Left lung (tissue), 10 donors: ENCODE measurements around the gene SLC23A1. TPM values are rescaled to one million over a fixed set of nuclear protein-coding genes. Genes with fewer than 3 reads are reported as not detected.

Source experiments
- ATAC-seq: fragments of 200-7000 bp; cut with Tn5 transposase; one replicate; pipeline ENCODE4 v1.9.1; 2020; ENCODE audit warnings: moderate library complexity
- DNase-seq, 4 donors: peaks; one replicate each; pipeline ENCODE4 v3.0.0-alpha.2; 2013 to 2020
- H3K27ac ChIP-seq, 2 donors: fragments of 200-600 bp; sonication (generic) in 1 of 2; one replicate each; pipeline versions ENCODE4 v1.5.0 to v1.8.0; 2020 to 2021
- H3K27me3 ChIP-seq, 2 donors: fragments of 200-600 bp; sonication (generic) in 1 of 2; one replicate each; pipeline versions ENCODE4 v1.5.0 to v1.8.0; 2020 to 2021
- H3K36me3 ChIP-seq, 2 donors: fragments of 200-600 bp; sonication (generic) in 1 of 2; one replicate each; pipeline versions ENCODE4 v1.5.0 to v1.8.0; 2020 to 2021
- H3K4me1 ChIP-seq, 2 donors: fragments of 200-600 bp; one replicate each; pipeline ENCODE4 v1.8.0; 2021
- H3K4me3 ChIP-seq, 2 donors: fragments of 200-600 bp; sonication (generic) in 1 of 2; one replicate each; pipeline versions ENCODE4 v1.5.0 to v1.8.0; 2020 to 2021; ENCODE audit warnings: mild to moderate bottlenecking in 1 of 2
- H3K9me3 ChIP-seq, 2 donors: fragments of 200-600 bp; sonication (generic) in 1 of 2; one replicate each; pipeline versions ENCODE4 v1.5.0 to v1.8.0; 2020 to 2021
- intact Hi-C, 2 donors: fragments of 100-400 bp; cut with DNase I; formaldehyde crosslinking; loops; one replicate each; pipeline versions ENCODE4 v1.11.2 to v1.14.2; 2022
- polyA plus RNA-seq, 6 donors: library from polyadenylated mRNA; unstranded; fragments of 120-200 nt; gene quantifications; one replicate each; pipeline ENCODE4 v1.2.1, GENCODE V29; 2013; ENCODE audit not compliant: insufficient read length in 6 of 6
- total RNA-seq, 2 donors: library from RNA; stranded (reverse); fragmentation: NEBNext Ultra II Directional; extraction: Animal tissue kit (Norgen Biotek cat#: 25700); gene quantifications; one replicate each; pipeline ENCODE4 v1.2.1, GENCODE V29; 2021
- TF ChIP-seq, protein P1 (sequence below), 2 donors: fragments of 200-600 bp; sonication (generic) in 1 of 2; IDR thresholded peaks; one replicate each; pipeline versions ENCODE4 v1.5.0 to v1.8.0; 2021; ENCODE audit warnings: antibody characterized with exemption in 2 of 2
- donor health status: DM: no; HTN: yes; CAD: no.
- donor health status: DM: no; HTN: no; CAD: no.

SLC23A1 gene
- total and polyA plus RNA-seq, 8 donors, result 0.70 to 2.2 (median 1.5) TPM; not detected in 1

DNA sequence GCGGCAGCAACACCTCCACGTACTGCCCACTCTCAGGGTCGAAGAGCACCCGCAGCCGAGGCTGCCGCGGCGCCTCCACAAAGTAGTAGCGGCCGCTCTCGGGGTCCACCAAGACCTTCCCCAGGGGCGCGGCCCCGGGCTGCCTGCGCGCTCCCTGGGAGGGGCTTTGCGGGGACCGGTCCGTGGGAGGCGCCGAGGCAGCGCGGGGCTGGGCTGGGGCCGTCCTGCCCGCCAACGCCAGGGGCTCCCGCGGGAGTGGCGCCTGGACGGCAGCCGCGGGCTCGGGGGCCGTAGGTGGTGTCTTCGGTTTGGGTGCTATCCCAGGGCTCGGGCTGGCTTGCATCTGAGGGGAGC, 9.2 kb upstream of the SLC23A1 start:
- Histone ChIP-seq H3K27ac (no peak overlapping the region), H3K4me3 (peak overlapping the region; percentile 35 to 67), H3K36me3 (no peaks in the 10 kb centered on the region), H3K4me1 (peaks cover 15 to 54% of the 10 kb centered on the region in 2 donors), H3K9me3 (no peaks in the 10 kb centered on the region), H3K27me3 (peaks cover 16 to 42% of the 10 kb centered on the region in 2 donors)
- ATAC-seq, result peak; percentile 2
- DNase-seq, result peak in 2 of 4 donors; percentile 5 to 85
- TF ChIP-seq, protein P1, sequence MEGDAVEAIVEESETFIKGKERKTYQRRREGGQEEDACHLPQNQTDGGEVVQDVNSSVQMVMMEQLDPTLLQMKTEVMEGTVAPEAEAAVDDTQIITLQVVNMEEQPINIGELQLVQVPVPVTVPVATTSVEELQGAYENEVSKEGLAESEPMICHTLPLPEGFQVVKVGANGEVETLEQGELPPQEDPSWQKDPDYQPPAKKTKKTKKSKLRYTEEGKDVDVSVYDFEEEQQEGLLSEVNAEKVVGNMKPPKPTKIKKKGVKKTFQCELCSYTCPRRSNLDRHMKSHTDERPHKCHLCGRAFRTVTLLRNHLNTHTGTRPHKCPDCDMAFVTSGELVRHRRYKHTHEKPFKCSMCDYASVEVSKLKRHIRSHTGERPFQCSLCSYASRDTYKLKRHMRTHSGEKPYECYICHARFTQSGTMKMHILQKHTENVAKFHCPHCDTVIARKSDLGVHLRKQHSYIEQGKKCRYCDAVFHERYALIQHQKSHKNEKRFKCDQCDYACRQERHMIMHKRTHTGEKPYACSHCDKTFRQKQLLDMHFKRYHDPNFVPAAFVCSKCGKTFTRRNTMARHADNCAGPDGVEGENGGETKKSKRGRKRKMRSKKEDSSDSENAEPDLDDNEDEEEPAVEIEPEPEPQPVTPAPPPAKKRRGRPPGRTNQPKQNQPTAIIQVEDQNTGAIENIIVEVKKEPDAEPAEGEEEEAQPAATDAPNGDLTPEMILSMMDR (IDR thresholded peaks at IDR 0.05), result no peak
- intact Hi-C loops, result no loop called here

DNA sequence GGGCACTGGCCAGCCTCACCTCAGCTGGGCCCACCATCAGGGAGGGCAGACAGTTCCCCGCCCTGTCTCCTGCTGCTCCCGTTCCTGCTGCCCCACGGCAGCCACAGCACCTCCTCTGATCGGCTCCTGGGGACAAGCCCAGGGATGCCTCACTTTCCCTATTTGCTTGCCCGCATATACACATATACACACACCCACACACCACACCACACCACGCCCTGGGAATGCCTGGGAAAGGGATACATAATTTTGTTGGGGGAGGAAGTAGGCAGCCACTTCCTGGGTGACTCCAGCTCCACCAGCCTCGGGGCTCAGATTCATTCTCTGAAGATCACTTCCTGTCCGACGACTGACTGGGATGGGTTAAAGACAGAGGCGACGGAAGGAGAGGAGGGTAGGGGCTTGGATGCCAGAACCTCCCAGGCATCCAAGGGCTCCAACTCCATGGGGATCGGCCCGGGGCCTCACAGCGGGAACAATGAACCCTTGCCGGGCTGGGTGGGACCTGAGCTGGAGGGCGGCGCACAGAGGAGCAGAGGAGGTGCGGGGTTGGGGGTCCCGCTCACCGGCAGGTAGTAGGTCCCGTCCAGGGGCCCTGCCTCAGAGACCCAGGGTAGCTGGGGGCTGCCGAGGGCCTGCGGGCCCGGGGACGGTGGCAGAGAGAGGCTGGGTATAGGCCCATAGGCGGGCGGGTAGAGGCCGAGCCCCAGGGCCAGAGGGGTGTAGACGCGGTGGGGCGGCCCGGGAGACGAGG, 8.7 kb upstream of the SLC23A1 start:
- ATAC-seq, result no peak
- intact Hi-C loops, result no loop called here
- H3K27me3 ChIP-seq, result peaks cover 16 to 42% of the 10 kb centered on the region in 2 donors

DNA sequence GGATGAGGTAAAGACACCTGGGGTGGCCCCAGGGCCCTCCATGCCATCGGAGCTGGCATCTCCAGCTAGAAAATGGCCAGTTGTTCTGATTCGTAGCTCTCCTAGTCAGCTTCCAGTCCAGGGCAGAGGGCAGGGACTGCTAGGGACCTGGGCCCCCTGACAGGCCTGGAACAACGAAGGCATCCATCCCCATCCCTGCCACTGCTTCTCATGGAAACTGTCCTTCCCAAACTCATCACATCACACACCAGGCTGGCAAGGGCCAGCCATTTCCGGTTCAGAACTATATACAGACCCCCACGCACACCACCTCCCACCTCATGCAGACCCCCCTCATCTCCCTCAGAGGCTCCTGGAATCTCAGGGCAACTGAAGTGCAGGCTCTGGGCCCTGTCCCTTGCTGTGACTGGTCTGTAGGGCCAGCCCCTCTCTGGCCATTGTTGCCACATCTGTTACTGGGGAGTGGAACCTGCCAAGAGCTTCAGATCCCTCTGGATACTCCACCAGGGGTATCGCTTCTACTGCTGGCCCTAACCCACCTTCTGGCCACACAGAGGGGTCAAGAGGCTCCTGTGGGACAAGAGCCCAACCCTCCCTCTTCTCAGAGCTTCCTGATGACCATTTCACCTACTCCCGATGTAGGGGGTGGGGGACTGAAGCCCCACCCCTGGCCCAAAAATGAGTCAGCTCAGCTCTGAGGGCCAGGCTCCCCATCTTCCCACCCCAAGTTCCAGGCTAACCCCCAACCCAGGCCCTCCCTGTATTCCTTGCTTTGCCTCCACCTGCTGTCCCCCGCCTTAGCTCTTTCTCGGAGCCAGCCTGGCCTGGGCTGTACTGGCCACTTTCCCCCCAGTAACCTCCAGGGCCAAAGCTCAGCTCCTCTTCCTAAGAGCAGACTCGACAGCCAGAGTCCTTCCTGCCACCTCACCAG, 7.8 kb upstream of the SLC23A1 start:
- no peak for DNase-seq
- Histone ChIP-seq H3K27ac (peak overlapping the region in 1 of 2 donors; percentile 18), H3K4me3 (no peak overlapping the region), H3K4me1 (peaks cover 15 to 58% of the 10 kb centered on the region in 2 donors), H3K27me3 (peaks cover 16 to 42% of the 10 kb centered on the region in 2 donors), H3K9me3 (no peaks in the 10 kb centered on the region), H3K36me3 (no peaks in the 10 kb centered on the region)
- TF ChIP-seq, protein P1 (IDR thresholded peaks at IDR 0.05), result no peak
- no peak for ATAC-seq
- intact Hi-C loops, result no loop called here

More for the DNA sequence above, 8.7 kb upstream of the SLC23A1 start:
- Histone ChIP-seq H3K4me3 (peak overlapping the region in 1 of 2 donors; percentile 67), H3K4me1 (peaks cover 15 to 54% of the 10 kb centered on the region in 2 donors), H3K36me3 (no peaks in the 10 kb centered on the region), H3K9me3 (no peaks in the 10 kb centered on the region), H3K27ac (no peak overlapping the region)
- no peak for DNase-seq
- TF ChIP-seq, protein P1 (IDR thresholded peaks at IDR 0.05), result no peak

DNA sequence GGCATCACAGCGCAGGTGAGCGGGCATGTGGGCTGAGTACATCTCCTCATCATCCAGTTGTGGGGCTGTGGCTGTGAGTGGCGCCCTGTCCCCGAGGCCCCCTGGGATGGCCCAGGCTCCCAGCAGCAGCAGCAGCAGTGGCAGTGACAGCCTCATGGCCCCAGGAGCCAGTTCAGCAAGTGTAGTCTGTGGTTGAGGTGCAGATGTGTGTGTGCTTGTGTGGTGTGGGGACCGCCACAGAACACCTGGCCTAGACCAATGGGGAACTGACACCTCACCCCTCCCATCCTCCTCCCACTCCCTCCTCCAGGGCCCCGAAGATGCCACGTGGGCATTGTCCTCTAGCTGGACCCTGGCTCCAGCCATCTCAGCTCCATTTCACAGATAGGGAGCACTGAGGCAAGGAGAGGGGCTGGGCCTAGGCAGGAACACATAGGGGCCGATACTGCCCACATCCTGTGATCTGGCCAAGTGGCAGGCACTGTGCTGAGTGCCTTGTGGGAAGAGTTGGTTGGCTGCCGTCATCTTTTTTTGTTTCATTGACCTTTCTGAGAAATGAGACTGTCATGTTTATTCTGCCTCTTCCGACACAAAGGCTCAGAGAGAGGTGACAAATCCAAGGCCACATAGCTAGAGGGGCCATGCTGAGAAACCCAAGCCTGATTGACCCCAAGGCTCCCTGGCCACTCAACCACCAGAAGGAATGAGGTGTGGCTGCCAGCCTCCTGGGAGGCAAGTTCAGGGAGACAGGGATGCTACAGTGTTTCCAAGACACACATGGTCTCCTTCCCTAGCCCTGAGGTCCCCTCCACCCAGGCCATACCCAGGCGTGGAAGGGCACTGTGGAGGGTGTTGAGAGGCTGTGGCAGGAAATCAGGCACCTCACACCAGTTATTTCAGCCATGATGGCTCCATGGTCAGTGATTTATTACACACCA, 6.9 kb upstream of the SLC23A1 start, which contains the start of gene MZB1:
Gene MZB1, minus strand, starts transcription at position 213 of the 938 bp plus-strand sequence. Its CDS starts 57 bp downstream, at position 156.
- no peaks in the 10 kb centered on the region for H3K9me3 ChIP-seq
- TF ChIP-seq, protein P1 (IDR thresholded peaks at IDR 0.05), result no peak
- ATAC-seq, result no peak
- DNase-seq, result no peak
- peaks cover 16 to 34% of the 10 kb centered on the region in 2 donors for H3K27me3 ChIP-seq
- no peak within 1 kb of the TSS for H3K4me3 ChIP-seq
- H3K27ac ChIP-seq, result peak within 1 kb of the TSS in 1 of 2 donors; percentile 18
- peaks cover 15 to 64% of the 10 kb centered on the region in 2 donors for H3K4me1 ChIP-seq
- no peaks in the 10 kb centered on the region for H3K36me3 ChIP-seq
- intact Hi-C loops, result no loop called here
